MV-4-11 (cell line): ENCODE results near the gene ELN.
"Not testable (repeated sequence)": the region's sequence is repeated elsewhere in the genome, so short reads cannot be mapped to it uniquely, and the experiment has no call there.

Experiments
- DNase-seq: peaks from one replicate; lab custom pipeline; 2025; lab: John Stamatoyannopoulos, UW

ELN gene

DNA sequence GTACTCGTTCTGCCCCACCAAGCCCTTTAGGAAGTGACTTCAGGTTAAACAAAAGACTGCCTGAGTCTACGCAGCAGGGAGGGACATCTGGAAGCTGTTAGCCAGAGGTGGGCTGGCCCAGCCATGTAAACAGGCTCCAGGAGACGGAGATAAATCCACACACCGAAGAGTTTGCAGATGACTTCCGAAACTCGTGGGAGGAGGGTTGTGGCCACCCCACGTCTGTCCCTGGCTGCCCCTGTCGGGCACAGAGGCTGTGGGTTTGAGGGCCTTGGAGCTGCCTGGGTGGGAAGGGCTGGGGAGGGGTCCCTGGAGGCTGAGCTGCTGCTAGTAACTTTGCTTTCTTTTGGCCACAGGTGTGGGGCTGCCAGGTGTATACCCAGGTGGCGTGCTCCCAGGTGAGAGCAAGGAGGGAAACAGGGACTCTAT lies 15.6 kb downstream of the ELN start:
- DNase-seq = no peak

DNA sequence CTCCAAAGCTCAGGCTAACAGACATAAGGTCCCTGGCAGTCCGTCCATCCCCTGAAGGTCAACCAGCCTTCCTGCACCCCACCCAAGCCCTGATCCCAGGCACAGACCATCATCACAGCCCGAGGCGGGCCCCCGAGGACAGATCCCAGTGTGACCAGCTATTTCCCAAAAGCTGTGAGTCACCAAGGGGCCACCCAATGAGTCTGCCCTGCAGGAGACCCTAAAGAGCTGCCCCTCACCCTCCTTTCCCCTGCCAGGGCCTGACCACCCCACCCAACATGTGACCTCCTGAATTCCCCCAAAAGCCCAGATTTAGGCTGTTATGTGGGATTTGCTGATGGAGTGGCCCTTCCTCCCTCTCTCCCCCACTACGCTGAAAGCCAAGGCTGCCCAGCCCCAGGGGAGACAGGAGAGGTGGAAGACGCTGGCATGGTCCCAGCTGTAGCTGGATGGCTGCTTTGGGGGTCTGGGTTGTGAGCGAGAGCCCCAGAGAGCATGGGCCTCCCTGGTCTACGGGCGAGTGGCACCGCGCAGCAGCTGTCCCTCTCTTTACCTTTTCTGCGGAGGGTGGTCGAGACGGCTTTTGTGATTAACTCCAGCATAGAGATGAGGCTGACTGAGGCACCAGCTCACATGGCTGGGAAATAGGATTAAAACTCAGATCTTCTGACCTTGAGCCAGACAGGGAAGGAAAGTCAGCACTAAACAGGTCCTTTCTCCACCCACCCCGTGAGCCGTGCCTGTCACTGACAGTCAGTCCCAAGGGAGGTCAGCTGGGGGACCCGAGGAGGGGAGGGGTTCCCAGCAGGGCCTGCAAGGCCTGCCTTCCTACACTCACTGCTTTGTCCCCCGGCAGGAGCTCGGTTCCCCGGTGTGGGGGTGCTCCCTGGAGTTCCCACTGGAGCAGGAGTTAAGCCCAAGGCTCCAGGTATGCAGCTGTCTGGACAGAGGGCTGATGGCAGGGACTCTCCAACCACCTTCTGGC lies 16.7 kb downstream of the ELN start:
- DNase-seq = no peak

DNA sequence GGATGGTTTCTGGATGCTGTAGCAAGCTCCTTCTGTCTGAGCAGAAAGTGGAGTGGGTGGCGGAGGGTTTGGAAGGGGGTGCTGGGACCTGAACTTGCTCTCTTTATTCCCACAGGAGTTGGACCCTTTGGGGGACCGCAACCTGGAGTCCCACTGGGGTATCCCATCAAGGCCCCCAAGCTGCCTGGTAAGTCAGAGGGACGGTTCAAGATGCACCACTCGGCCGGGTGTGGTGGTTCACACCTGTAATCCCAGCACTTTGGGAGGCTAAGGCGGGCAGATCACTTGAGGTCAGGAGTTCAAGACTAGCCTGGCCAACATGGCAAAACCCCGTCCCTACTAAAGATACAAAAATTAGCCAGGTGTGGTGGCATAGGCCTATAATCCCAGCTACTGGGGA lies 18.6 kb downstream of the ELN start:
- not testable (repeated sequence) for DNase-seq

- no peak for DNase-seq
These were observed 19.9 kb downstream of the ELN start for GRCh38 chr7:74047804-74048380.

DNA sequence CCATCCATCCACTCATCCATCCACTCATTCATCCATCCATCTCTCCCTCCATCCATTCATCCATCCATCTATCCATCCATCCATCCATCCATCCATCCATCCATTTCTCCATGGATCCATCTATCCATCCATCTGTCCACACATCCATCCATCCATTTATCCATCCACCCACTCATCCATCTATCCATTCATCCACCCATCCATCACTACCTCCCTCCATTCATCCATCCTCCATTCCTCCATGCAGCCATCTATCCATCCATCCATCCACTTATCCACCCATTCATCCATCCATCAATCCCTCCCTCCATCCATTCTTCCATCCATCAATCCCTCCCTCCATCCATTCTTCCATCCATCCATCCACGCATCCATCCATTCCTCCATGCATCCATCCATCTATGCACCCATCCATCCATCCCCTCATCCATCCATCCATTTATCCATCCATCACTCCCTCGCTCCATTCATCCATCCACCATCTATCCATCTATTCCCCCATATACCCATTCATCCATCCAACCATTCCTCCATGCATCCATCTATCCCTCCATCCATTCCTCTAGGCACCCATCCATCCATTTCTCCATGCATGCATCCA lies 21.1 kb downstream of the ELN start:
- DNase-seq = no peak

- no peak for DNase-seq
These were observed 22.2 kb downstream of the ELN start for GRCh38 chr7:74049997-74050798.

DNA sequence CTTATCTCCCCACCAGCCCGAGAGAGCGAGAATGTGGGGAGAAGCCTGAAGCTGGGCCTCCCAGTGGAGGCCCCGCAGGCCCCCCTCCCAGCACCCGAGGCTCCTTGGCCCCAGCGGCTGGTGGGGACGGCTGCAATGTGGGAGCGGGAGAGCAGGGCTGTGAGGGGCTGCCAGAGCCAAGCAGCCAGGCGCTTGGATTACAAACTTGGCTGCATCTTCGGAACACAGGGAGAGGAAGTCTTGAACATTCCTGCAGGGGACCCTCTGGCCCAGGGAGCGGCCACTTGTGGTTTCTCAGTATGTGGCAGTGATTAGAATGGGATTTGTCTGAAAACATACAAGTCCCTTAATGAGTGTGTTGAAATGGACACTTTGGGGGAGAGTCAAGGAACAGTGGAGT lies 23.2 kb downstream of the ELN start:
- DNase-seq = no peak

DNA sequence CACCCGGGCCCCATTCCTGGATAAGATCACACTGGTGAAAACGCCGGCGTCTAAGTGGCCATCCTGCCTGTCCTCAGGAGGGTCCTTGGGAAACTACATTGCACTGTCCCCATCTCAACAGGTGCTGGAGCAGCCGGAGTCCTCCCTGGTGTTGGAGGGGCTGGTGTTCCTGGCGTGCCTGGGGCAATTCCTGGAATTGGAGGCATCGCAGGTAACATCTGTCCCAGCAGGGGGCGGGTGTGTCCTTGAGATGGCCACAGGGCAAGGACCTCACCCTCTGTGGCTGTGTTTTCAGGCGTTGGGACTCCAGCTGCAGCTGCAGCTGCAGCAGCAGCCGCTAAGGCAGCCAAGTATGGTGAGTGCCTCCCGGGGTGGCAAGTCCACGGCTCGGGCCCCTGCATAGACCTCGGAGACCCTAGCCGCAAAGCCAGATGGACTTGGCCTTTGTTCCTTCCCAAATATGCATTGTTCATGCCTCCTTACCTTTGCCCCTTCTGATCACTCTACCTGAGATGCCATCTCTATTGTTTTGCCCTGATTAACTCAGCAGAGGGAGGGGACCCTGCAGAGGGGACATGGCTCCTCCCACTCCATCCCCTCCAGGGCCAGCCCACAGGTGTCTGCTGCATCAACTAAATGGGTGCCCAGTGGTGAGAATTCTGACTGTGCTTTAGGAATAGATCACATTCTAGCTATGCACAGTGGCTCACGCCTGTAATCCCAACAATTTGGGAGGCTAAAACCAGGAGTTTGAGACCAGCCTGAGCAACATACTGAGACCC lies 23.8 kb downstream of the ELN start:
- DNase-seq = no peak

DNA sequence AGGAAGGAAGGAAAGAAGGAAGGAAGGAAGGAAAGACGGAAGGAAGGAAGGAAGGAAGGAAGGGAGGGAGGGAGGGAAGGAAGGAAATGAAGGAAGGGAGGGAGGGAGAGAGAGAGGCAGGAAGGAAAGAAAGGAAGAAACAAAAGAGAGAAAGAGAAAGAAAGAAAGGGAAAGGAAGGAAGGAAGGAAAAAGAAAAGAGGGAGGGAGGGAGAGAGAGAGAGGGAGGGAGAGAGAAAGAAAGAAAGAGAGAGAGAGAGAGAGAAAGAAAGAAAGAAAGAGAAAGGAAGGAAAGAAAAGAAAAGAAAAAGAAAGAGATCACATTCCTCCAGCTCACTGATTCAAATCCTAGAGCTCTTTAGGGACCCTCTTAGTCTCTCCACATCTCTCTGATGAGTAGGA lies 24.7 kb downstream of the ELN start:
- no peak for DNase-seq

DNA sequence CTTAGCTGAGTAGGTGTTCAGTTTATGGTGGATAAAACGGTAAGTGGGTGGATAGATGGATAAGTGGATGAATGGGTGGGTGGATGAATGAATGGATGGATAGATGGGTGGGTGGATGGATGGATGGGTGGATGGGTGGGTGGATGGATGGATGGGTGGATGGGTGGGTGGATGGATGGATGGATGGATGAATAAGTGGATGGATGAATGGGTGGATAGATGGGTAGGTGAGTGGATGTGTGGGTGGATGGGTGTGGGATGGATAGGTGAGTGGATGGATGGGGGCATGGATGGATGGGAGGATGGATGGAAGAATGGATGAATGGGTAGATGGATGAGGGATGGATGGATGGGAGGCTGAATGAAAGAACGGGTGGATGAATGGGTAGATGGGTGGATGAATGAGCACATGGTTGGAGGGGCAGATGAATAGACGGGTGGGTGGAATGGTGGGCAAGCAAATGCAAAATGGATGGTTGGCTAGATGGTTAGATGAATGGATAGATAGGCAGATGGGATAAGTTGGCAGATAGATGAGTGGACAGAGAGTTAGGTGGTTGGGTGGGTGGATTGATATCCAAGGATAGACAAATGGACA lies 25.7 kb downstream of the ELN start:
- DNase-seq = no peak

DNA sequence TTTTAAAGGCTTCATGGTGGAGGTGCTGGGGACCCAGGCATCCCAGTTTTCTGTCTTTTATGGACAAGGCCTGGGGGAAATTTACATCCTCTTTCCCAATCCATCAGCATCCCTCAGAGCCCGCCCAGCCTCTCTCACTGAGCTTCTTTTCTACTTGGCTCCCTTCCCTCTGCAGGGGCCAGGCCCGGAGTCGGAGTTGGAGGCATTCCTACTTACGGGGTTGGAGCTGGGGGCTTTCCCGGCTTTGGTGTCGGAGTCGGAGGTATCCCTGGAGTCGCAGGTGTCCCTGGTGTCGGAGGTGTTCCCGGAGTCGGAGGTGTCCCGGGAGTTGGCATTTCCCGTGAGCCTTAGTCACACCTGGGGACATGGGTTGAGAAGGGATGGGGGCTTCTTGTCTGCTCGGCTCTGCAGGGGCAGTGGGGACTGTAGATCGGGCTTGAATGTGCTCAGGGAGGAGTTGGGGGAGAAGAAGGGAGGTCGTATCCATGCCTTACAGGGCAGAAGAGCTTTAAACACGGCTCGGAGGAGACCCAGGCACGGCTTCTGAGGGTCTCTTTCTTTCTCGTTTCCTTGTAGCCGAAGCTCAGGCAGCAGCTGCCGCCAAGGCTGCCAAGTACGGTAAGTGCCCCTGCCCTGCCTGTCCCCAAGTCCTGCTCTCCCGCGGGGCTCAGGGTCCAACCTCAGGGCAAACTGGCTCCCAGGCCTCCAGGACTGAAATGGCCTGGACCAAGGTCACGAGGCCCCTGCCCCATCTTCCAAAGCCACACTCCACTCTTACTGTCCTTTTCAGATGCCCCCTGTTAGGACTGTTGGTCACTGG lies 28.3 kb downstream of the ELN start:
- no peak for DNase-seq

DNA sequence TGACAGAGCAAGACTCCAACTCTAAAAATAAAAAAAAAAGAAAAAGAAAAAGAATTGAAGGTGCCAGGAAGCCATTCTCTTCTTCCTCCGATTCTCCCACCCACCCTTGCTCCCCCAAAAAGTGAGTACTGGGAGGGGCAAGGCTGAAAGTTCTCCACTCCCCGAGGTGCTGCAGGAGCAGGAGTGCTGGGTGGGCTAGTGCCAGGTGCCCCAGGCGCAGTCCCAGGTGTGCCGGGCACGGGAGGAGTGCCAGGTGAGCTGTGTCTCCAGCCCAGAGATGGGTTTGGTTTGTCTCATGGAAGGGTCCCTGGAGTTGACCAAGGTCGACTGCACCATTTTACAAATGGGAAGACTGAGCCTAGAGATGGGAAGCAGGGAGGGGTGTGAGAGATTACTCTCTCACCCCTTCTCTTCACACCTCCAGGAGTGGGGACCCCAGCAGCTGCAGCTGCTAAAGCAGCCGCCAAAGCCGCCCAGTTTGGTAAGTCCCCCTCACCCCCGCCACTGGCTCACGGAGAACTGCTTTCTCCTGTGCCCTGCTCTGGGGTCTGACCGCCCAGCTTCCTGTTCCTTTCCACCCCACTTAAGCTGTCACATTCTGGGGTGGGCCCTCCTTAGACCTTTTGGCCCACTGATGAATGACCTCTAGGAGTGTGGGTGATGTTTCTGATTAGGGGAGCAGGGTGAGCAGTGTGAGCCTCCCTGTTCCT lies 29.4 kb downstream of the ELN start:
- DNase-seq = no peak

DNA sequence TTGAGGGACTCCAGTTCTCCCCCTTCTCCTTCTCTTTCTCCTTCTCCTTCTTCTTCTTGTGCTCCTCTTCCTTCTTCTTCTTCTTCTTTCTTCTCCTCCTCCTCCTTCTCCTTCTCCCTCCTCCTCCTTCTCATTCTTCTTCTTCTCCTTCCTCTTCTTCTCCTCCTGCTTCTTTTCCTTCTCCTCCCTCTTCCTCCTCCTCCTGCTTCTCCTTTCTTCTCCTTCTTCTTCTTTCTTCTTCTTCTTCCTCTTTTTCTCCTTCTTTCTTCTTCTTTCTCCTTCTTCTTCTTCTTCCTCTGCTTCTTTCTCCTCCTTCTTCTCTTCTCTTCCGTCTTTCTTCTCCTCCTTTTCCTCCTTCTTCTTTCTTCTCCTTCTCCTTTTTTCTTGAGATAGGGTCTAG lies 30.0 kb downstream of the ELN start:
- no peak for DNase-seq

- no peak for DNase-seq
These were observed 30.5 kb downstream of the ELN start for GRCh38 chr7:74058486-74058885.

DNA sequence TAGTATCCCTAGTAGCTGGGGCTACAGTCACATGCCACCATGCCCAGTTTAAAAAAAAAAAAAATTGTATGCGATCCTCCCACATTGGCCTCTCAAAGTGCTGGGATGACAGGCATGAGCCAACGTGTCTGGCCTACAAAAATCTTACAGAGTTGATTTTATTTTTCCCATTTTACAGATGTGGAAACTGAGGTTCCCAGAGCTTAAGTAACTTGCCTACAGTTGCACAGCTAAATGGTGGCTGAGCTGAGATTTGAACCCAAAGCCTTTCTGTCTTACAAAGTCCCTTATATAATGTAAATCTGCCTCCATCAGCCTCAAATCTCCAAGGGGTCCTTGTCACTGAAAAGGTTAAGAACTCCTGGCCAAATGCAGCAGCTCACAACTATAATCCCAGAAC lies 31.1 kb downstream of the ELN start:
- DNase-seq = no peak

GRCh38 chr7:74059681-74060588 lies 32.0 kb downstream of the ELN start:
- DNase-seq = no peak

- DNase-seq = peak; percentile 89
These were observed 34.0 kb downstream of the ELN start for GRCh38 chr7:74061840-74062539.

GRCh38 chr7:74063223-74063641 lies 35.3 kb downstream of the ELN start:
- no peak for DNase-seq
